K562 (cell line): ENCODE measurements around the gene ARHGEF40. TPM values are rescaled to one million over a fixed set of nuclear protein-coding genes. Genes with fewer than 3 reads are reported as not detected.

Source experiments
- ATAC-seq: fragments of 200-7000 bp; cut with Tn5 transposase; 3 replicates; pipeline ENCODE4 v1.9.1; 2020; ENCODE audit warnings: moderate library complexity
- BruUV-seq: library from RNA; stranded (reverse); fragments of 400-500 nt; replicated peaks from 2 replicates; lab custom pipeline; 2021; lab: Mats Ljungman, UMichigan
- CTCF ChIA-PET: fragments of 300-600 bp; formaldehyde crosslinking; extraction: SDS; loops from one replicate; lab custom pipeline; 2021; ENCODE audit warnings: low intra/inter-chr PET ratio; lab: Yijun Ruan, JAX
- POLR2A ChIA-PET: fragments of 300-600, 350-650 bp; sonication (Branson Sonifier 250); formaldehyde crosslinking; extraction: SDS; loops from one replicate; lab custom pipeline; 2021; ENCODE audit warnings: antibody characterized with exemption, inconsistent platforms; lab: Yijun Ruan, JAX
- DNase-seq, 4 experiments: peaks; one replicate each; pipeline versions ENCODE4 v3.0.0 to v3.0.0-alpha.2; 2011 to 2018; ENCODE audit warnings: low spot score in 3 of 4, mixed read lengths in 3 of 4; ENCODE audit errors: extremely low read depth in 1 of 4
- FAIRE-seq: peaks from 2 replicates; lab custom pipeline; 2011; peaks lifted over from hg19 to GRCh38; lab: Jason Lieb, UNC
- H2AFZ ChIP-seq: 2 replicates; pipeline ENCODE4 v1.6.0; 2011; ENCODE audit warnings: low read depth, low read length, control low read depth, inconsistent platforms
- H3K27ac ChIP-seq: fragments of 200-600 bp; 3 replicates; pipeline ENCODE4 v1.8.0; 2011; ENCODE audit warnings: low read depth, mild to moderate bottlenecking, control low read depth, inconsistent platforms, low read length, moderate library complexity, mixed read lengths; ENCODE audit errors: extremely low read depth
- H3K27me3 ChIP-seq, 2 experiments: fragments of 300-600 bp in 1 of 2; 2 replicates in 1 of 2; 3 replicates in 1 of 2; pipeline versions ENCODE4 v1.6.0 to v1.8.0; 2011; ENCODE audit warnings: inconsistent platforms in 2 of 2, low read length in 2 of 2, mild to moderate bottlenecking in 1 of 2, mixed read lengths in 1 of 2, moderate library complexity in 1 of 2; ENCODE audit not compliant: control insufficient read depth in 2 of 2, insufficient read depth in 2 of 2
- H3K36me3 ChIP-seq: fragments of 300-600 bp; 3 replicates; pipeline ENCODE4 v1.8.0; 2011; ENCODE audit warnings: mild to moderate bottlenecking, low read length, inconsistent platforms; ENCODE audit not compliant: control insufficient read depth, insufficient read depth
- H3K4me1 ChIP-seq, 2 experiments: fragments of 200-600 bp in 1 of 2; replicated peaks in 1 of 2; 2 replicates in 1 of 2; 3 replicates in 1 of 2; pipeline versions ENCODE4 v1.5.1 to v1.8.0; 2011; ENCODE audit warnings: inconsistent platforms in 2 of 2, low read length in 2 of 2, mild to moderate bottlenecking in 1 of 2, mixed read lengths in 1 of 2, moderate library complexity in 1 of 2; ENCODE audit not compliant: control insufficient read depth in 2 of 2, insufficient read depth in 2 of 2
- H3K4me2 ChIP-seq: 2 replicates; pipeline ENCODE4 v1.6.1; 2011; ENCODE audit warnings: low read length, control low read depth, inconsistent platforms, mixed read lengths; ENCODE audit not compliant: insufficient read depth
- H3K4me3 ChIP-seq: fragments of 200-600 bp; sonication (generic), shearing (Covaris generic); 2 replicates; pipeline ENCODE4 v1.5.1; 2016; ENCODE audit warnings: control low read depth, inconsistent platforms
- H3K79me2 ChIP-seq: fragments of 200-600 bp; 3 replicates; pipeline ENCODE4 v1.8.0; 2011; ENCODE audit warnings: low read length, inconsistent platforms; ENCODE audit not compliant: control insufficient read depth, insufficient read depth
- H3K9ac ChIP-seq, 2 experiments: 2 replicates each; pipeline versions ENCODE4 v1.6.0 to v1.6.1; 2011; ENCODE audit warnings: low read depth in 2 of 2, low read length in 2 of 2, control low read depth in 1 of 2, inconsistent platforms in 1 of 2, mild to moderate bottlenecking in 1 of 2, mixed read lengths in 1 of 2; ENCODE audit not compliant: insufficient read depth in 1 of 2
- H3K9me1 ChIP-seq: one replicate; pipeline ENCODE4 v1.6.0; 2011; ENCODE audit warnings: inconsistent platforms, mild to moderate bottlenecking, low read length, moderate library complexity; ENCODE audit not compliant: control insufficient read depth, insufficient read depth
- H3K9me3 ChIP-seq: replicated peaks from 2 replicates; pipeline ENCODE4 v1.5.1; 2011; ENCODE audit warnings: low read depth, low read length, inconsistent platforms; ENCODE audit not compliant: control insufficient read depth, insufficient read depth
- H4K20me1 ChIP-seq: replicated peaks from 2 replicates; pipeline ENCODE4 v1.6.1; 2011; ENCODE audit warnings: low read length, inconsistent platforms, mixed read lengths; ENCODE audit not compliant: control insufficient read depth, insufficient read depth
- ARNT ChIP-seq, 2 experiments: fragments of 450-650 bp; IDR thresholded peaks; 2 replicates each; pipeline ENCODE4 v1.6.1; 2016; ENCODE audit warnings: mild to moderate bottlenecking in 1 of 2
- FOSL1 ChIP-seq: fragments of 200-800 bp; sonication (Bioruptor generic); conservative IDR thresholded peaks from 2 replicates; pipeline ENCODE4 v1.6.1; 2016; ENCODE audit warnings: missing genetic modification characterization, missing compliant biosample characterization
- GTF2F1 ChIP-seq: IDR thresholded peaks from 2 replicates; pipeline ENCODE4 v1.6.1; 2011; ENCODE audit warnings: low read depth, low read length, improper control_type of control experiment
- HNRNPLL ChIP-seq: fragments of 200-400 bp; formaldehyde crosslinking; IDR thresholded peaks from 2 replicates; pipeline ENCODE4 v1.6.1; 2017; ENCODE audit warnings: low read length, low read depth, mild to moderate bottlenecking; ENCODE audit not compliant: poor library complexity, severe bottlenecking
- JUN ChIP-seq, 2 experiments: sonication (generic) in 1 of 2; formaldehyde crosslinking in 1 of 2; IDR thresholded peaks; 2 replicates each; pipeline versions ENCODE4 v1.6.1 to v1.8.0; 2012 to 2022; ENCODE audit warnings: borderline replicate concordance in 2 of 2, mild to moderate bottlenecking in 2 of 2, improper control_type of control experiment in 1 of 2, low read depth in 1 of 2, low read length in 1 of 2, missing genetic modification reagents in 1 of 2
- KDM1A ChIP-seq, 2 experiments: fragments of 450-650 bp; IDR thresholded peaks; 2 replicates each; pipeline ENCODE4 v1.6.1; 2016; ENCODE audit warnings: mild to moderate bottlenecking in 2 of 2
- RAD21 ChIP-seq, 2 experiments: fragments of 250-450 bp in 1 of 2; fragments of 450-650 bp in 1 of 2; sonication (Bioruptor Pico) in 1 of 2; formaldehyde crosslinking in 1 of 2; IDR thresholded peaks in 1 of 2; conservative IDR thresholded peaks in 1 of 2; 2 replicates each; pipeline versions ENCODE4 v1.4.0 to v1.8.0; 2020 to 2022; ENCODE audit warnings: mild to moderate bottlenecking in 2 of 2, moderate library complexity in 1 of 2
- ZBTB33 ChIP-seq: sonication (generic); formaldehyde crosslinking; IDR thresholded peaks from 2 replicates; pipeline ENCODE4 v1.8.1; 2023; ENCODE audit warnings: mild to moderate bottlenecking, missing genetic modification reagents
- ZFP36 ChIP-seq: fragments of 150-350 bp; IDR thresholded peaks from 2 replicates; pipeline ENCODE4 v1.6.1; 2018; ENCODE audit warnings: low read length, low read depth; ENCODE audit not compliant: partially characterized antibody
- WGBS: fragments of 100-300 bp; shearing (Covaris generic); methylation state at CpG from one replicate; pipeline ENCODE4 v1.1.6; 2016; ENCODE audit warnings: low coverage, mixed read lengths; ENCODE audit not compliant: insufficient coverage; ENCODE audit errors: missing lambda C conversion rate; 5-methylcytosine and 5-hydroxymethylcytosine counted together
- in situ Hi-C: fragments of 300-500 bp; cut with MboI; formaldehyde crosslinking; loops from 4 replicates; pipeline ENCODE4 v1.15.0; 2018; ENCODE audit warnings: inconsistent platforms, mixed read lengths
- intact Hi-C: fragments of 100-400 bp; cut with micrococcal nuclease; formaldehyde crosslinking; loops from 2 replicates; pipeline ENCODE4 v1.14.2; 2022
- polyA plus RNA-seq, 8 experiments: library from polyadenylated mRNA; depleted of rRNA in 4 of 8; stranded (reverse) in 5 of 8; unstranded in 3 of 8; fragments of >200 nt; fragmentation: Nextera tagmentation in 2 of 8; fragmentation: Illumina TruSeq in 1 of 8; extraction: Ambion mirVana in 2 of 8; extraction: Trizol in 1 of 8; gene quantifications; 2 replicates each; pipeline versions ENCODE4 v1.2.1 to v1.2.3, GENCODE V29; 2011 to 2014; ENCODE audit warnings: inconsistent platforms in 1 of 8, missing spikeins in 1 of 8
- total RNA-seq, 7 experiments: library from RNA; depleted of rRNA in 6 of 7; stranded (reverse); fragments of >200 nt in 6 of 7; fragmentation: Illumina TruSeq in 2 of 7; extraction: Trizol in 2 of 7; gene quantifications; 2 replicates each; pipeline versions ENCODE4 v1.2.1 to v1.2.3, GENCODE V29; 2011 to 2021; ENCODE audit warnings: low replicate concordance in 1 of 7

Gene ARHGEF40
- total and polyA plus RNA-seq, 9 of the 15 experiments (the other 6 are each of a cell fraction or from before 2014, with no cell fraction given), result 0.42 to 6.3 (median 3.8) TPM

GRCh38 chr14:21041676-21042433, 28.2 kb upstream of the ARHGEF40 start, which contains the start of gene RNASE7 (continued):
- TF ChIP-seq ZBTB33 (CRISPR knock-in tag) (no peak), KDM1A (IDR thresholded peaks at IDR 0.05) (0 out of 4 replicates have a peak, but pooled peaks of 1 of the 2 experiments have one; percentile 9), ARNT (IDR thresholded peaks at IDR 0.05) (no peak), JUN (IDR thresholded peaks at IDR 0.05; ENCODE audit: borderline replicate concordance, low read depth, low read length) (peak; percentile 11; the same call in 1 of the 2 replicates), JUN (CRISPR knock-in tag; IDR thresholded peaks at IDR 0.05; ENCODE audit: borderline replicate concordance) (no peak), GTF2F1 (no peak), FOSL1 (tag) (peak; percentile 94), HNRNPLL (no peak)

DNA sequence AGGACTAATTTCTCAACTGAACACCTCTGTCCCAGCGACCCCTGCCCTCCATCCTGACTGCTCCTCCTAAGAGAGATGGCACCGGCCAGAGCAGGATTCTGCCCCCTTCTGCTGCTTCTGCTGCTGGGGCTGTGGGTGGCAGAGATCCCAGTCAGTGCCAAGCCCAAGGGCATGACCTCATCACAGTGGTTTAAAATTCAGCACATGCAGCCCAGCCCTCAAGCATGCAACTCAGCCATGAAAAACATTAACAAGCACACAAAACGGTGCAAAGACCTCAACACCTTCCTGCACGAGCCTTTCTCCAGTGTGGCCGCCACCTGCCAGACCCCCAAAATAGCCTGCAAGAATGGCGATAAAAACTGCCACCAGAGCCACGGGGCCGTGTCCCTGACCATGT, 27.2 kb upstream of the ARHGEF40 start:
- ChIA-PET CTCF (no interaction called here), POLR2A (interaction anchor here (0.7 kb wide), 1 partner anchor 28 kb away, joined by 3 read pairs; no protein-coding TSS in a partner anchor)
- Histone ChIP-seq H3K4me2 (no peak overlapping the region), H2AFZ (no peak overlapping the region), H3K9me1 (no peaks in the 10 kb centered on the region), H3K9me3 (no peaks in the 10 kb centered on the region), H3K9ac (no peak overlapping the region), H3K79me2 (no peaks in the 10 kb centered on the region), H3K4me1 (peaks cover 5 to 25% of the 10 kb centered on the region in 2 experiments; a peak in 4 of 5 replicates), H3K27me3 (no peaks in the 10 kb centered on the region)
- in situ Hi-C loops, result no loop called here
- WGBS, result 48% methylated on average over 8 of the region's 8 CpGs
- intact Hi-C loops, result loop anchor here (5.0 kb wide), 1 partner anchor 186 kb away; no protein-coding TSS in a partner anchor
- no peak for ATAC-seq
- no peak for TF ChIP-seq RAD21 (CRISPR knock-in tag; conservative IDR thresholded peaks at IDR 0.05 in 1 of 2, IDR thresholded peaks at IDR 0.05 in 1 of 2)
- TF ChIP-seq ZFP36, result no peak
- TF ChIP-seq, all 486 proteins: peak for 0
- no peaks in the 10 kb centered on the region for H4K20me1 ChIP-seq
- no peaks in the 10 kb centered on the region for H3K36me3 ChIP-seq
- FAIRE-seq, result no peak
- BruUV-seq, result no TSS peak
- H3K27ac ChIP-seq, result no peak overlapping the region
- no peak for DNase-seq
- H3K4me3 ChIP-seq, result no peak overlapping the region
